ENCODE measurements around the gene AIFM3.
A peak's percentile ranks its signal among the peaks of the same experiment; 100 is the strongest.

AIFM3 gene

GRCh38 chr22:20999350-21000206, 32.5 kb downstream of the AIFM3 start:
- H3K9ac ChIP-seq (ENCODE audit: low read length) = no peak overlapping the region
- H3K4me3 ChIP-seq (ENCODE audit: low read length) = no peak overlapping the region
- peaks cover 9% of the 10 kb centered on the region; the same call in 1 of the 2 replicates for H3K4me1 ChIP-seq (ENCODE audit: low read length)
- H3K36me3 ChIP-seq (replicated peaks; ENCODE audit: insufficient read depth, low read length) = no peaks in the 10 kb centered on the region
- no peaks in the 10 kb centered on the region for H3K9me2 ChIP-seq (replicated peaks; ENCODE audit: insufficient read depth, low read length)
- H3K79me2 ChIP-seq (ENCODE audit: low read length) = peaks cover 21% of the 10 kb centered on the region
- H2AFZ ChIP-seq (ENCODE audit: low read length) = no peak overlapping the region
- H3K27ac ChIP-seq (ENCODE audit: low read length) = no peak overlapping the region
- H3K9me3 ChIP-seq (replicated peaks; ENCODE audit: insufficient read depth, low read length) = no peaks in the 10 kb centered on the region
- DNase-seq = no peak
- H3K4me2 ChIP-seq (ENCODE audit: low read depth, low read length) = peak overlapping the region; percentile 100; the same call in 1 of the 2 replicates
- peaks cover 16% of the 10 kb centered on the region for H3F3A ChIP-seq (ENCODE audit: insufficient read depth, low read length)
- no peaks in the 10 kb centered on the region for H4K20me1 ChIP-seq (ENCODE audit: insufficient read depth, low read length)
- no peak for TF ChIP-seq CTCF (IDR thresholded peaks at IDR 0.05; ENCODE audit: low read length)
- TF ChIP-seq EZH2phosphoT487 (IDR thresholded peaks at IDR 0.05; ENCODE audit: low read length) = no peak
- H3K27me3 ChIP-seq (replicated peaks; ENCODE audit: insufficient read depth, low read length) = no peaks in the 10 kb centered on the region

GRCh38 chr22:21000207-21000986, 33.3 kb downstream of the AIFM3 start:
- H3K27me3 ChIP-seq (replicated peaks; ENCODE audit: insufficient read depth, low read length) = no peaks in the 10 kb centered on the region
- H3K9me3 ChIP-seq (replicated peaks; ENCODE audit: insufficient read depth, low read length) = no peaks in the 10 kb centered on the region
- DNase-seq = no peak
- no peaks in the 10 kb centered on the region for H3K9me2 ChIP-seq (replicated peaks; ENCODE audit: insufficient read depth, low read length)
- no peak overlapping the region for H3K27ac ChIP-seq (ENCODE audit: low read length)
- H3F3A ChIP-seq (ENCODE audit: insufficient read depth, low read length) = peaks cover 16% of the 10 kb centered on the region
- H3K36me3 ChIP-seq (replicated peaks; ENCODE audit: insufficient read depth, low read length) = no peaks in the 10 kb centered on the region
- H4K20me1 ChIP-seq (ENCODE audit: insufficient read depth, low read length) = no peaks in the 10 kb centered on the region
- peaks cover 9% of the 10 kb centered on the region; the same call in 1 of the 2 replicates for H3K4me1 ChIP-seq (ENCODE audit: low read length)
- peak overlapping the region; percentile 100 for H3K4me2 ChIP-seq (ENCODE audit: low read depth, low read length)
- TF ChIP-seq CTCF (IDR thresholded peaks at IDR 0.05; ENCODE audit: low read length) (0 out of 2 replicates have a peak, but pooled peaks have one; percentile 8), EZH2 (optimal IDR thresholded peaks at IDR 0.05; ENCODE audit: low read depth, low read length) (no peak)
- peak overlapping the region; percentile 91 for H3K4me3 ChIP-seq (ENCODE audit: low read length)
- peak overlapping the region; percentile 95 for H3K9ac ChIP-seq (ENCODE audit: low read length)
- peaks cover 21% of the 10 kb centered on the region for H3K79me2 ChIP-seq (ENCODE audit: low read length)
- H2AFZ ChIP-seq (ENCODE audit: low read length) = no peak overlapping the region

- no peak for DNase-seq
- no peaks in the 10 kb centered on the region for H3K9me2 ChIP-seq (replicated peaks; ENCODE audit: insufficient read depth, low read length)
- peaks cover 21% of the 10 kb centered on the region for H3K79me2 ChIP-seq (ENCODE audit: low read length)
- TF ChIP-seq EZH2phosphoT487 (IDR thresholded peaks at IDR 0.05; ENCODE audit: low read length) = no peak
- TF ChIP-seq EZH2 (optimal IDR thresholded peaks at IDR 0.05; ENCODE audit: low read depth, low read length) = no peak
- no peak for TF ChIP-seq CTCF (IDR thresholded peaks at IDR 0.05; ENCODE audit: low read length)
- peak overlapping the region; percentile 91 for H3K4me3 ChIP-seq (ENCODE audit: low read length)
- no peaks in the 10 kb centered on the region for H4K20me1 ChIP-seq (ENCODE audit: insufficient read depth, low read length)
- peaks cover 9% of the 10 kb centered on the region; the same call in 1 of the 2 replicates for H3K4me1 ChIP-seq (ENCODE audit: low read length)
- no peaks in the 10 kb centered on the region for H3K9me3 ChIP-seq (replicated peaks; ENCODE audit: insufficient read depth, low read length)
- peak overlapping the region; percentile 95 for H3K9ac ChIP-seq (ENCODE audit: low read length)
- H3K27me3 ChIP-seq (replicated peaks; ENCODE audit: insufficient read depth, low read length) = no peaks in the 10 kb centered on the region
- H3K4me2 ChIP-seq (ENCODE audit: low read depth, low read length) = peak overlapping the region; percentile 100
- peaks cover 16% of the 10 kb centered on the region for H3F3A ChIP-seq (ENCODE audit: insufficient read depth, low read length)
- H3K36me3 ChIP-seq (replicated peaks; ENCODE audit: insufficient read depth, low read length) = no peaks in the 10 kb centered on the region
- peak overlapping the region; percentile 97 for H3K27ac ChIP-seq (ENCODE audit: low read length)
- H2AFZ ChIP-seq (ENCODE audit: low read length) = peak overlapping the region; percentile 84
These were observed 34.0 kb downstream of the AIFM3 start for GRCh38 chr22:21000987-21001600.

All from MM.1S (cell line).